SK-N-SH treated with all-trans-retinoic acid at 6 μM for 48 hours (cell line): Measurements from ENCODE around the gene ZBTB5.
A peak's percentile ranks its signal among the peaks of the same experiment; 100 is the strongest.

Experiments used
- ATAC-seq: fragments of 200-7000 bp; cut with Tn5 transposase; 3 replicates; pipeline ENCODE4 v1.9.1; 2020; ENCODE audit warnings: mild to moderate bottlenecking, moderate library complexity
- ARNTL ChIP-seq: fragments of 450-650 bp; formaldehyde crosslinking; IDR thresholded peaks from 2 replicates; pipeline ENCODE4 v1.5.0; 2020; ENCODE audit warnings: low read depth, mild to moderate bottlenecking, moderate library complexity, borderline replicate concordance
- BACH2 ChIP-seq: fragments of 250-450 bp; sonication (Bioruptor Pico); IDR thresholded peaks from 2 replicates; pipeline ENCODE4 v1.9.0; 2021; ENCODE audit warnings: mild to moderate bottlenecking, borderline replicate concordance
- CREB5 ChIP-seq: fragments of 250-450 bp; sonication (Bioruptor Pico); IDR thresholded peaks from 2 replicates; pipeline ENCODE4 v1.5.1; 2020; ENCODE audit warnings: low read depth, mild to moderate bottlenecking, moderate library complexity
- CSDC2 ChIP-seq: fragments of 250-450 bp; sonication (Bioruptor Pico); IDR thresholded peaks from 2 replicates; pipeline ENCODE4 v1.5.0; 2020; ENCODE audit warnings: mild to moderate bottlenecking, moderate library complexity
- GLIS3 ChIP-seq: fragments of 250-450 bp; sonication (Bioruptor Pico); IDR thresholded peaks from 2 replicates; pipeline ENCODE4 v1.5.0; 2020; ENCODE audit warnings: mild to moderate bottlenecking, moderate library complexity
- ISL1 ChIP-seq: fragments of 250-450 bp; sonication (Bioruptor Pico); IDR thresholded peaks from 2 replicates; pipeline ENCODE4 v2.1.2; 2022; ENCODE audit warnings: mild to moderate bottlenecking, moderate library complexity
- OSR1 ChIP-seq: fragments of 250-450 bp; sonication (Bioruptor Pico); IDR thresholded peaks from 2 replicates; pipeline ENCODE4 v1.8.0; 2022; ENCODE audit warnings: moderate library complexity, mild to moderate bottlenecking, inconsistent platforms
- PATZ1 ChIP-seq: fragments of 250-450 bp; sonication (Bioruptor Pico); IDR thresholded peaks from 2 replicates; pipeline ENCODE4 v1.8.0; 2020; ENCODE audit warnings: mild to moderate bottlenecking, moderate library complexity, borderline replicate concordance
- RARB ChIP-seq: fragments of 250-450 bp; sonication (Bioruptor Pico); IDR thresholded peaks from 2 replicates; pipeline ENCODE4 v1.8.0; 2021; ENCODE audit warnings: mild to moderate bottlenecking, moderate library complexity
- SNAI2 ChIP-seq: fragments of 250-450 bp; sonication (Bioruptor Pico); IDR thresholded peaks from 2 replicates; pipeline ENCODE4 v1.5.0; 2020; ENCODE audit warnings: mild to moderate bottlenecking, moderate library complexity
- TOX ChIP-seq: fragments of 250-450 bp; sonication (Bioruptor Pico); IDR thresholded peaks from 2 replicates; pipeline ENCODE4 v1.8.0; 2021; ENCODE audit warnings: mild to moderate bottlenecking, moderate library complexity, borderline replicate concordance
- ZC3H10 ChIP-seq: fragments of 250-450 bp; sonication (Bioruptor Pico); IDR thresholded peaks from 2 replicates; pipeline ENCODE4 v1.5.1; 2021; ENCODE audit warnings: mild to moderate bottlenecking, moderate library complexity
- ZFP3 ChIP-seq: fragments of 250-450 bp; sonication (Bioruptor Pico); IDR thresholded peaks from 2 replicates; pipeline ENCODE4 v1.5.0; 2020; ENCODE audit warnings: mild to moderate bottlenecking, moderate library complexity
- ZFP30 ChIP-seq: fragments of 450-650 bp; formaldehyde crosslinking; IDR thresholded peaks from 2 replicates; pipeline ENCODE4 v1.5.0; 2022; ENCODE audit warnings: mild to moderate bottlenecking, moderate library complexity
- ZNF565 ChIP-seq: fragments of 450-650 bp; formaldehyde crosslinking; conservative IDR thresholded peaks from 2 replicates; pipeline ENCODE4 v1.5.0; 2020; ENCODE audit warnings: low read depth, mild to moderate bottlenecking, moderate library complexity
- ZNF70 ChIP-seq: fragments of 450-650 bp; formaldehyde crosslinking; IDR thresholded peaks from 2 replicates; pipeline ENCODE4 v1.5.0; 2020; ENCODE audit warnings: mild to moderate bottlenecking, moderate library complexity
- TF ChIP-seq, protein P1 (sequence below): fragments of 250-450 bp; sonication (Bioruptor Pico); IDR thresholded peaks from 2 replicates; pipeline ENCODE4 v1.5.1; 2021; ENCODE audit warnings: mild to moderate bottlenecking, moderate library complexity
- TF ChIP-seq, protein P2 (sequence below): fragments of 250-450 bp; sonication (Bioruptor Pico); IDR thresholded peaks from 2 replicates; pipeline ENCODE4 v1.8.0; 2021; ENCODE audit warnings: low read depth, mild to moderate bottlenecking, moderate library complexity, borderline replicate concordance

ZBTB5 gene

DNA sequence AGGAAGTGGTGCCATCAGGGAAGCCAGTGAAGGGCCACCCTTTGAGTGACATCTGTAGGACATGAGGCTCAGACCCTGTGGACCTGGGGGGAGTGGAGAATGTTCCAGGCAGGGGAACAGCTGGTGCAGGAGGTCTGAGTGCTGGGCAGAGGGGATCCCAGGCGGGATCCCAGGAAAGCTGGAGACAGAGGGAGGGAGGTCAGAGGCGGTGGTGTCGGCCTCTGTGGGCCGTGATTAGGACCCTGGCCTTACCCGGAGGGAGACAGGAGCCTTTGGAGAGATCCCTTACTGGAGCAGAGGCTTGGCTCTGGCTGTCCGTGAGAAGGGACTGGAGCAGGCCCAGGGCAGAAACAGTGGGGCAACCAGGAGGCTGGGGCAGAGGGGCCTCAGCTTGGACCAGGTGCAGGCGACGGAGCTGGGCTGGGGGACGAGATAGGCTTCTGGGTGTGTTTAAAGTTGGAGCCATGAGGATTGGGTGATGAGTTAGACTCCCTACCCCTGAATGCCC lies 54.8 kb downstream of the ZBTB5 start:
- TF ChIP-seq, protein P1, sequence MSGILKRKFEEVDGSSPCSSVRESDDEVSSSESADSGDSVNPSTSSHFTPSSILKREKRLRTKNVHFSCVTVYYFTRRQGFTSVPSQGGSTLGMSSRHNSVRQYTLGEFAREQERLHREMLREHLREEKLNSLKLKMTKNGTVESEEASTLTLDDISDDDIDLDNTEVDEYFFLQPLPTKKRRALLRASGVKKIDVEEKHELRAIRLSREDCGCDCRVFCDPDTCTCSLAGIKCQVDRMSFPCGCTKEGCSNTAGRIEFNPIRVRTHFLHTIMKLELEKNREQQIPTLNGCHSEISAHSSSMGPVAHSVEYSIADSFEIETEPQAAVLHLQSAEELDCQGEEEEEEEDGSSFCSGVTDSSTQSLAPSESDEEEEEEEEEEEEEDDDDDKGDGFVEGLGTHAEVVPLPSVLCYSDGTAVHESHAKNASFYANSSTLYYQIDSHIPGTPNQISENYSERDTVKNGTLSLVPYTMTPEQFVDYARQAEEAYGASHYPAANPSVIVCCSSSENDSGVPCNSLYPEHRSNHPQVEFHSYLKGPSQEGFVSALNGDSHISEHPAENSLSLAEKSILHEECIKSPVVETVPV, result no peak
- TF ChIP-seq, protein P2, sequence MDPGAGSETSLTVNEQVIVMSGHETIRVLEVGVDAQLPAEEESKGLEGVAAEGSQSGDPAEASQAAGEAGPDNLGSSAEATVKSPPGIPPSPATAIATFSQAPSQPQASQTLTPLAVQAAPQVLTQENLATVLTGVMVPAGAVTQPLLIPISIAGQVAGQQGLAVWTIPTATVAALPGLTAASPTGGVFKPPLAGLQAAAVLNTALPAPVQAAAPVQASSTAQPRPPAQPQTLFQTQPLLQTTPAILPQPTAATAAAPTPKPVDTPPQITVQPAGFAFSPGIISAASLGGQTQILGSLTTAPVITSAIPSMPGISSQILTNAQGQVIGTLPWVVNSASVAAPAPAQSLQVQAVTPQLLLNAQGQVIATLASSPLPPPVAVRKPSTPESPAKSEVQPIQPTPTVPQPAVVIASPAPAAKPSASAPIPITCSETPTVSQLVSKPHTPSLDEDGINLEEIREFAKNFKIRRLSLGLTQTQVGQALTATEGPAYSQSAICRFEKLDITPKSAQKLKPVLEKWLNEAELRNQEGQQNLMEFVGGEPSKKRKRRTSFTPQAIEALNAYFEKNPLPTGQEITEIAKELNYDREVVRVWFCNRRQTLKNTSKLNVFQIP (CRISPR knock-in tag), result no peak
- TF ChIP-seq CREB5 (CRISPR knock-in tag) (no peak), GLIS3 (CRISPR knock-in tag) (no peak), OSR1 (CRISPR knock-in tag) (no peak)
- ATAC-seq, result no peak

DNA sequence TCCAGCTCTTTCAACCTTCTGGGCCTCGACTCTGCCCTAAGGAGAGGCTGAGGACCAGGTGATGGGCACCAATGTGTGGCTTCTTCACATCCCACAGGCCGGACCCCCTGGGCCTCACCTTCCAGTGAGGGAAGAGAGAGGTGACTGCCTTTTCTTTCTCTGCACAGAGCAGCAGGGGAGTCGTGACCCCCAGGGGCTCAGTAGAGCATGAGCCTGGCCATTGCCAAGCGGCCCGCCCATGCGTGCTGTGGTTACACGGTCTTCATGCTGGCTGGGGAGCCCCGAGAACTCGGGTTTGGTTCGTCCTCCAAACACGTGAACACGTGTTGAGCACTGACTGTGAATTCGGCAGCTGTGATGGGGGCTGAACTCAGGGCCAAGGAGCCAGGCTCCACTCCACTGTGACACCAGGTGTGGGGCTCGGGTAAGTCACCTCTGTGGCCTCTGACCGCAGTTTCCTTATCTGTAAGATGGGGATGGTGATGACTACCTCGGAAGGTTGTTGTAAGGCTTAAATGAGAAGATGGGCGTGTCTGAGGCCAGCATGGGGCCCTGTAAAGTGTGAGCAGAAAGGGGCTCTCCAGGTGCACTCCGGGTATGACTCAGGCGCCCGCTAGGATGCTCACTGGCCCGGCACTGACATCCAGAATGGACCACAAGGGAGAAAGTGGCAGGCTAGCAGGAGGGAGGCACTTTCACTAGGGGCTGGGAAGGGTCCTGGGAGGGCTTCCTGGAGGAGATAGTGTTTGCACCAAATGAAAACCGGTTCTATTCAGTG lies 56.1 kb downstream of the ZBTB5 start:
- TF ChIP-seq CREB5 (CRISPR knock-in tag), result no peak
- TF ChIP-seq, protein P2 (CRISPR knock-in tag), result no peak
- TF ChIP-seq TOX (CRISPR knock-in tag), result no peak
- TF ChIP-seq ZC3H10 (CRISPR knock-in tag), result no peak
- no peak for TF ChIP-seq ZFP3 (CRISPR knock-in tag)
- TF ChIP-seq ZNF70 (CRISPR knock-in tag), result no peak
- TF ChIP-seq CSDC2 (CRISPR knock-in tag), result no peak
- TF ChIP-seq BACH2 (CRISPR knock-in tag), result no peak
- no peak for TF ChIP-seq ZNF565 (CRISPR knock-in tag)
- no peak for TF ChIP-seq PATZ1 (CRISPR knock-in tag)
- TF ChIP-seq, all 23 proteins: peak for 0
- ATAC-seq, result no peak

DNA sequence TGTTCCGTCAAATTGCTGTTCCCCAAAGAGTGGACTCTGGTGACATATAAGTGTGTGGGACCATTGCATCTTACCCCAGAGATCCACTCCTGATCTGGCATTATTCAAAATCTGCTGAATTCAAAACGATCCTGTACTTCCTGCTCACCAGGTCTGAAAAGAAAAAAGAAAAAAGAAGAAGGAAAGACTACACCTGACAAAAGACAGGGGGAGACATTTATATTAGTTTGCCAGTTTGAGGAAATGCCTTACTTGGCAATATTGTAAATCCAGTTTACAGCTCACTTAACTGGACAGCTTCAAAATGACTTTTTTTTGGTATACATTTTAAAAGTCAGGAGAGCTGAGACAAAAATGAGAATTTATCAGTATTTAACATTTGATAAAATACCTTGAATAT lies 57.8 kb downstream of the ZBTB5 start:
- TF ChIP-seq CREB5 (CRISPR knock-in tag) (no peak), ZFP30 (no peak), ZNF70 (CRISPR knock-in tag) (no peak), RARB (CRISPR knock-in tag) (no peak), CSDC2 (CRISPR knock-in tag) (no peak), ARNTL (no peak), ISL1 (CRISPR knock-in tag) (no peak), SNAI2 (CRISPR knock-in tag) (no peak), BACH2 (CRISPR knock-in tag) (no peak), ZNF565 (CRISPR knock-in tag) (no peak), OSR1 (CRISPR knock-in tag) (no peak), ZC3H10 (CRISPR knock-in tag) (no peak)
- peak; percentile 33; the same call in 1 of the 3 replicates for ATAC-seq
